Choroid plexus epithelial cell (primary cell): Measurements from ENCODE around the gene POLRMT.

Source experiments
- DNase-seq: peaks from one replicate; pipeline ENCODE4 v3.0.0-alpha.2; 2010; ENCODE audit warnings: low read depth
- H3K4me3 ChIP-seq: 2 replicates; pipeline ENCODE4 v1.5.1; 2011; ENCODE audit warnings: low read depth, mild to moderate bottlenecking, control low read depth, low read length, moderate library complexity
- CTCF ChIP-seq: conservative IDR thresholded peaks from 2 replicates; pipeline ENCODE4 v1.5.1; 2011; ENCODE audit warnings: low read depth, mild to moderate bottlenecking, control low read depth, inconsistent platforms, low read length, moderate library complexity

The POLRMT gene

GRCh38 chr19:591099-591958 is 42.0 kb downstream of the POLRMT start:
- no peak for TF ChIP-seq CTCF
- peak overlapping the region; percentile 47 for H3K4me3 ChIP-seq
- DNase-seq: no peak

- no peak for DNase-seq
- peak overlapping the region; percentile 47 for H3K4me3 ChIP-seq
- no peak for TF ChIP-seq CTCF
Measured at GRCh38 chr19:590750-591098, 42.6 kb downstream of the POLRMT start.

GRCh38 chr19:590396-590745 is 43.0 kb downstream of the POLRMT start:
- DNase-seq: peak; percentile 57
- no peak for TF ChIP-seq CTCF
- H3K4me3 ChIP-seq: peak overlapping the region; percentile 47

GRCh38 chr19:589693-590395 is 43.5 kb downstream of the POLRMT start, which contains the start of gene HCN2:
Gene HCN2, plus strand, starts transcription at chr19:589881. Its CDS starts 65 bp downstream, at chr19:589946.
- no peak for TF ChIP-seq CTCF
- H3K4me3 ChIP-seq: peak within 1 kb of the TSS; percentile 47
- DNase-seq: no peak

GRCh38 chr19:588741-589692 is 44.3 kb downstream of the POLRMT start:
- no peak for DNase-seq
- TF ChIP-seq CTCF: peak; percentile 20
- no peak overlapping the region for H3K4me3 ChIP-seq

GRCh38 chr19:588093-588740 is 45.1 kb downstream of the POLRMT start:
- peak; percentile 87 for DNase-seq
- peak; percentile 83 for TF ChIP-seq CTCF
- peak overlapping the region; percentile 31 for H3K4me3 ChIP-seq
